Stimulated activated naive B cell treated with anti-CD40 and anti-IgM and Interleukin-4, amounts not matched to agents 10 μg/mL and 1 μg/mL and 100 μg/mL, for 72 hours (primary cell): Measurements from ENCODE around the gene TBXAS1.

Experiments
- ATAC-seq, 2 donors: fragments of 150-1000 bp; cut with Tn5 transposase; replicated peaks; 2 replicates each; pipeline ENCODE4 v1.10.0; 2021; ENCODE audit warnings: moderate library complexity in 1 of 2
- DNase-seq: peaks from one replicate; pipeline ENCODE4 v3.0.0; 2021
- H3K27ac Mint-ChIP-seq: one replicate; pipeline ENCODE4 v1.8.0; 2022; ENCODE audit warnings: mild to moderate bottlenecking, mixed read lengths
- H3K27me3 Mint-ChIP-seq, 2 donors: one replicate each; pipeline ENCODE4 v1.8.0; 2022; ENCODE audit warnings: mixed read lengths in 2 of 2
- H3K36me3 Mint-ChIP-seq, 2 donors: one replicate each; pipeline ENCODE4 v1.8.0; 2022; ENCODE audit warnings: mixed read lengths in 2 of 2, mild to moderate bottlenecking in 1 of 2
- H3K4me1 Mint-ChIP-seq, 2 donors: one replicate each; pipeline ENCODE4 v1.8.0; 2022; ENCODE audit warnings: mixed read lengths in 2 of 2, mild to moderate bottlenecking in 1 of 2
- H3K4me3 Mint-ChIP-seq, 2 donors: one replicate each; pipeline ENCODE4 v1.8.0; 2022; ENCODE audit warnings: mild to moderate bottlenecking in 2 of 2, mixed read lengths in 2 of 2, moderate library complexity in 1 of 2
- H3K9me3 Mint-ChIP-seq, 2 donors: one replicate each; pipeline ENCODE4 v1.8.0; 2022; ENCODE audit warnings: mixed read lengths in 2 of 2, mild to moderate bottlenecking in 1 of 2

The TBXAS1 gene

DNA sequence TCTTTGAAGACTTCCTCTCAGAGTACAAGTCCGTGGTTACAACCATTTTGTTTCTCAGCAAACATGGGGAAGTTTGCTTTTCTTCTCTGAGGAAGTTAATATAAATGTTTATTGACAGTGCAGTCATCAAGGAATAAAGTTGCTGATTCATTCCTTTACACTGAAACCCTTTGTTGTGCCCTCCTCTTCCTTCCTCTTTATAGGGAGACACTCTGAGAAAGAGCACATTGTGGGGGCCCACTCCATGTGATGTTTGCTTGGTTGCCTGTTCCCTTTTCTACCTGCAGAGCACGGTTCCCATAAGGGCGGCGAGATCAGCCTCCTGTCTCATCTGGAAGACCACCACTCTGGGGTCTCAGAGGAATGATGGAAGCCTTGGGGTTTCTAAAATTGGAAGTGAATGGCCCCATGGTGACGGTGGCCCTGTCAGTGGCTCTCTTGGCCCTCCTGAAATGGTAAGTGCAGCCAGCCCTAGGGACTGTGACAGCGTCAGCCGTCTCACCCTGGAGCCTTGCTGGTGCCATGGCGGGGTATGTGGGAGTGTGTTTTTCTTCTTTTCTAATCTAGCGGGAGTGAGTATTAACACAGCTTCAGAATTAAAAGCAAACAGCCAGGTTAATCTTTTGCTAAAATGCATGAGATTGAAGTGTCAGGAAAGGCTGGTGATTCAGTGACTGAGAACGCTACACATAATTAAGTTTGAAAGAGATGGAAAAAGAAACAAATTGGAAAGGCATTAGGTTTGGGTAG lies at the start of gene TBXAS1:
Gene TBXAS1 (plus strand): TSS at position 240 of the 750 bp plus-strand sequence. CDS start 127 bp downstream, at position 367.
- Mint-ChIP-seq H3K4me3 (peak within 1 kb of the TSS; percentile 71 to 81), H3K4me1 (peaks cover 18 to 35% of the 10 kb centered on the region in 2 donors), H3K9me3 (peaks cover 2 to 5% of the 10 kb centered on the region in 2 donors), H3K27me3 (peaks cover 0 to 4% of the 10 kb centered on the region in 2 donors), H3K36me3 (peaks cover 6 to 11% of the 10 kb centered on the region in 2 donors), H3K27ac (peak within 1 kb of the TSS; percentile 93)
- ATAC-seq: peak; percentile 84 to 86
- DNase-seq: peak; percentile 22

DNA sequence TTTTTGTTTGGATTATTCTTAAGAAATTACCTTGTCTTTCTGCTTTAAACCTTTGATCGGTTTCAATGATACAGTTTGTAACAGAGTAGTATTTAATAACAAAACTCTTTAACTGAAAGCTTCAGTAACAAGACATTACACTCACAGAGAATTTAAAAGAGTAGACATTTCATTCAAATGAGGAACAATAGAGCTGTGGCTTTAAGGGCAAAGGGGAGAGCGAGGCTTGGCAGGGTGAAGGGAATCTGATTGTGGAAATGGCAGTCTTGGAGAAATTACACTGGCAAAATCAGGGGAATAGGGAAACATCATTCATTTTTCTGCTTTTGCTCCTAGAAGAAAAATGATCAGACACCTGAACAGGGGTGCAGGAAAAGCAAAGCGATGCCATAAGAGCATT lies 46.1 kb upstream of the TBXAS1 start:
- no peak for ATAC-seq

DNA sequence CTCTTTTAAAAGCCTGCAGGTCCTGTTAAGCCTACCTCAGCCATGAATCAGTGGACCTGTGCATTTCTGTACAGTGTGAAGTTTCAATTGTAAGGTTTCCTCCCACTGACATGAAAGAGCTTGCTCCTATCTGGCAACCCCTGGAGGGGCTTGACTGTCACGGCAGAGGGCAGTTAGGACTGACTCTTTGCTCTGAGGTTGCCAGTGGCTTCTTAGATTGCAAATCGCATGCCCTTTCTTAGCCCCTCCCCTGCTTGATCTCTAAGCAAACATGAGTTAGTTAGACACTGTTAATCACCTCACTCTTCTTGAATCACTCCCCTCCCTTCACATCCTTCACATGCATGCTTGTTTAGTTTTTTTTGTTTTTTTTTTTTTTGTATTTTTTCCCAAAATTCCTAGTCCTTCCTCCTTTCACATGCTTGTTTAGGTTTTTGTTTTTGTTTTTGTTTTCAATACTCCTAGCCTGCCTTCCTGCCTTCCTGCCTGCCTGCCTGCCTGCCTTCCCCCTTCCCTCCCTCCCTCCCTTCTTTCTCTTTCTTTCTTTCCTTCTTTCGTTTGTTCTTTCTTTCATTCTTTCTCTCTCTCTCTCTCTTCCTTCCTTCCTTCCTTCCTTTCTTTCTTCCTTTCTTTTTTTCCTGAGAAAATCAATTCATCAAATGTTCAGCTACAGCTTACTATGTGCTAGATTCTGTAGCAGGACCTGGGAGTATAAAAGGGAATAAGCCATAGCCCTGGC lies 45.2 kb upstream of the TBXAS1 start:
- Mint-ChIP-seq H3K9me3 (no peaks in the 10 kb centered on the region), H3K27ac (no peak overlapping the region), H3K4me3 (no peak overlapping the region), H3K36me3 (peaks cover 0 to 4% of the 10 kb centered on the region in 2 donors), H3K27me3 (peaks cover 15 to 23% of the 10 kb centered on the region in 2 donors), H3K4me1 (peaks cover 7 to 10% of the 10 kb centered on the region in 2 donors)
- ATAC-seq: peak in 1 of 2 donors; percentile 22
- DNase-seq: no peak

More for the DNA sequence above, 46.1 kb upstream of the TBXAS1 start:
- H3K4me3 Mint-ChIP-seq: no peak overlapping the region
- no peak overlapping the region for H3K27ac Mint-ChIP-seq
- H3K4me1 Mint-ChIP-seq: peaks cover 11 to 16% of the 10 kb centered on the region in 2 donors
- peaks cover 0 to 4% of the 10 kb centered on the region in 2 donors for H3K36me3 Mint-ChIP-seq
- H3K27me3 Mint-ChIP-seq: peaks cover 15 to 28% of the 10 kb centered on the region in 2 donors
- no peak for DNase-seq
- no peaks in the 10 kb centered on the region for H3K9me3 Mint-ChIP-seq

DNA sequence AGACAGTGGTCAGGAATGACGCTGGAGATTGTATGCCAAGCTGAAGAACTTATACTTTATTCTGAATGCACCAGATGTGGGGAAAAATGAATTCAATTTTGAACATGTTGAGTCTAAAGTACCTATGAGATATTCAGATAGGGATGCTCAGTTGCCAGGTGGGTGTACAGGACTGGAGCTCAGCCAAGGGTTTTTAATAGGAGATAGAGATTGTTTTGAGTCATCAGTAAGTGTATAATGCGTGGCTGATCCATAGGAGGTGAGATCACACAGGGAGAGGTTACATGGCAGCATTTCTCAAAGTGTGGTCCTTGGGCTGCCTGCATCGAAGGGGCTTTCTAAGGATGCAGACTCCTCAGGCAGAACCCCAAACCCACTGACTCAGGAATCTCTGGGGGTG lies 44.4 kb upstream of the TBXAS1 start:
- Mint-ChIP-seq H3K27me3 (peaks cover 8 to 15% of the 10 kb centered on the region in 2 donors), H3K4me1 (peaks cover 2% of the 10 kb centered on the region in 2 donors), H3K4me3 (no peak overlapping the region), H3K27ac (no peak overlapping the region), H3K36me3 (peaks cover 2 to 4% of the 10 kb centered on the region in 2 donors), H3K9me3 (no peaks in the 10 kb centered on the region)
- no peak for DNase-seq
- ATAC-seq: no peak

DNA sequence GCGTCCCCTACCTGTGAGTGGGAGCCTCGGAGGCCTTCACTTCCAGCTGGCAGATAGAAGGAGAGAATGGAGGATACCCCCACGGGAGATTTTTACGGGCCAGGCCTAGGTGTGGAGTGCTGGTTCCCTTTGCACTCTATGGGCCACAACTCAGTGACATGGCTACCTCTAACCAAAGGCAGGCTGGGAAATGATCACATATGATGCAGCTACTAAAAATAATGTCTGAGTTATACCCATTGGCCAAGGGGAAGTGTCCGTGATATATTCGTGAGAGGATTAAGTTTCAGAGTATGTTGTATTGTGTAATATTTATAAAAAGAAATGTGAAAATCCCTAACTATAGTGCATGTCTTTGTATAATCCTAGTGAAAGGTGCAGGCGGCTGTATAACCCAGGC lies 37.7 kb upstream of the TBXAS1 start:
- ATAC-seq: no peak
- no peak for DNase-seq
- Mint-ChIP-seq H3K36me3 (peaks cover 5 to 7% of the 10 kb centered on the region in 2 donors), H3K4me3 (no peak overlapping the region), H3K4me1 (no peaks in the 10 kb centered on the region), H3K9me3 (peaks cover 3 to 4% of the 10 kb centered on the region in 2 donors), H3K27ac (no peak overlapping the region), H3K27me3 (no peaks in the 10 kb centered on the region)

DNA sequence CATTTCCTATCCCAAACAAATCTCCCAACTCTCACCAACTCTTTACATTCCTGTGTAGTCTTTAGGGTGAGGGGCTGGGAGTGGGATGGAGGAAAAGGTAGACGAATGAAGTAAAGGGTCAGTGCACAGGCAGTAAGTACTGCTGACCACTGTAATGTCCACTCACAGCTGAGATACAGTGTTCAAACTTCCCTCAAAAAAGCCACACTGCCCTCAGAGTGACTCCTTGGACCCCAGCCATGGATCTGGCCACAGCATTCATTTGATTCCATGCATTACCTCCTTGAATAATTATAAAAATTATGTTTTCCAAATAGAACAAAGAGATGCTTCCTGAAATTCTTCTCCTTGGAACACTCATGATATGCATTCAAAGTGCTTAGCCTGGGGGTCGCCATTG lies 31.5 kb upstream of the TBXAS1 start:
- Mint-ChIP-seq H3K4me3 (no peak overlapping the region), H3K4me1 (peaks cover 16 to 24% of the 10 kb centered on the region in 2 donors), H3K27ac (no peak overlapping the region), H3K27me3 (peaks cover 5 to 6% of the 10 kb centered on the region in 2 donors), H3K36me3 (peaks cover 7 to 10% of the 10 kb centered on the region in 2 donors), H3K9me3 (peaks cover 6 to 7% of the 10 kb centered on the region in 2 donors)
- ATAC-seq: no peak
- DNase-seq: no peak

DNA sequence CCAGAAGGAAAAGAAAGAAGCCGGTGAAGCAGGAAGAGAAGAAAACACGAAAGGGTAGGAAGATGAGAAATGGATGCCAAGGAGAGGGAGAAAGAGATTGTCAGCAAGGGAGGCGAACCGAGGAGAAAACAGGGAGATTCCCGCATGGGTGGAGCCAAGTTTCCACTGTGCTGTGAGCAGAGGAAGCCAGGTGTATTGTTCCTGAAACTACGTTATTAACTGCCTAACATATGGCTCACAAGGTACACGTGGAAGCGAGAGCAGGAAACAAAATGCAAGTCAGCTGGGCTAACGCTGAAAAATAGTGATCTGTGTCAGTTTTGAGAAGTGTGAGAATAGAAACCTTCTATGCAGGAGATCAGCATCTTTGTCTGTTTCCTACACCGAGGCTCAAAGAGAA lies 30.8 kb upstream of the TBXAS1 start:
- peak; percentile 45 to 63 for ATAC-seq
- DNase-seq: no peak
- Mint-ChIP-seq H3K4me1 (peaks cover 19 to 24% of the 10 kb centered on the region in 2 donors), H3K27ac (peak overlapping the region; percentile 75), H3K9me3 (peaks cover 12 to 13% of the 10 kb centered on the region in 2 donors), H3K27me3 (peaks cover 5 to 8% of the 10 kb centered on the region in 2 donors), H3K4me3 (no peak overlapping the region), H3K36me3 (peaks cover 12 to 16% of the 10 kb centered on the region in 2 donors)

DNA sequence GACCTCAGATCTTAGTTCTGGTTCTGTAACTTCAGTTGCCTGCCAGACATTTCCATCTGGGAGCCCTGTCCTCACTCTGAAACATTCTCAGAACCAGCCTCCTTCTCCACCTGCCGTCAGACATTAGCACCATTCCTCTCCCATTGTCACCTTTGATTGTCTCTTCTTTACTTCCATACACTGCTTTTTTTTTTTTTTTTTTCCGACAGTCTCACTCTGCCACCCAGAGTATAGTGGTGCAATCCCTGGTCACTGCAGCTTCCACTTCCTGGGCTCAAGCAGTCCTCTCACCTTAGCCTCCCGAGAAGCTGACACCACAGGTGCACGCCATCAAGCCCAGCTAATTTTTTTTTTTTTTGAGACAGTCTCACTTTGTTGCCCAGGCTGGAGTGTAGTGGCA lies 30.2 kb upstream of the TBXAS1 start:
- Mint-ChIP-seq H3K36me3 (peaks cover 12 to 17% of the 10 kb centered on the region in 2 donors), H3K27ac (no peak overlapping the region), H3K4me3 (no peak overlapping the region), H3K9me3 (peaks cover 12 to 14% of the 10 kb centered on the region in 2 donors), H3K4me1 (peaks cover 19 to 24% of the 10 kb centered on the region in 2 donors), H3K27me3 (peaks cover 5 to 8% of the 10 kb centered on the region in 2 donors)
- DNase-seq (no peak), ATAC-seq (no peak)

DNA sequence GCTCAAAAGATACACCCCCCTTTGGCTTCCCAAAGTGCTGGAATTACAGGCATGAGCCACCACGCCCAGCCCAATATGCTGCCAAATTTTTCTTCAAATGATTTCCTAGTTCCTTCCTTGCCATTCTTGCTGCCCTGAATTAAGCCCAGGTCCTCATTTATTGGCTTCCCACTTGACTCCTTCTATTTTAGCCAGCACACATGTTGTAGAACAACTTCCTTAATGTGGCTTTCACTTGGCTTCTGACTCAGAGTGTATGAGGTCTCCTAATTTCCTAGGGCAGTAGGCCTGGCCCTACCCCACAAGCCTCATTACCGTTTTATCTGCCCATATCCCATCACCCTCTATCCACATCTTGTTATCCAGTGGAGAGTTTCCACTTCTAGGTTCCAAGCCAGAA lies 29.5 kb upstream of the TBXAS1 start:
- ATAC-seq: peak; percentile 87 to 93
- Mint-ChIP-seq H3K4me1 (peaks cover 19 to 24% of the 10 kb centered on the region in 2 donors), H3K9me3 (peaks cover 14 to 15% of the 10 kb centered on the region in 2 donors), H3K36me3 (peaks cover 12 to 21% of the 10 kb centered on the region in 2 donors), H3K27ac (peak overlapping the region; percentile 26), H3K27me3 (peaks cover 5 to 8% of the 10 kb centered on the region in 2 donors), H3K4me3 (no peak overlapping the region)
- no peak for DNase-seq

DNA sequence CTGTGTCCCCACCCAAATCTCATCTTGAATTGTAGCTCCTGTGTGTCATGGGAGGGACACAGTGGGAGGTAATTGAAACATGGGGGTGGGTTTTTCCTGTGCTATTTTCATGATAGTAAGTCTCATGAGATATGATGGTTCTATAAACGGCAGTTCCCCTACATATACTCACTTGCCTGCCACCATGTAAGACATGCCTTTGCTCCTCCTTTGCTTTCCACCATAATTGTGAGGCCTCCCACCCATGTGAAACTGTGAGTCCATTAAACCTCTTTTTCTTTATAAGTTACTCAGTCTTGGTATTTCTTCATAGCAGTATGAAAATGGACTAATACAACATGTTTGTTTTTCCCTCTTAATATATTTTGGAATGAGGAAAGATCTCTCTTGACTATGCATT lies 24.5 kb upstream of the TBXAS1 start:
- H3K9me3 Mint-ChIP-seq: peaks cover 15 to 16% of the 10 kb centered on the region in 2 donors
- no peak overlapping the region for H3K4me3 Mint-ChIP-seq
- H3K4me1 Mint-ChIP-seq: peaks cover 6 to 9% of the 10 kb centered on the region in 2 donors
- peaks cover 10 to 12% of the 10 kb centered on the region in 2 donors for H3K27me3 Mint-ChIP-seq
- H3K27ac Mint-ChIP-seq: no peak overlapping the region
- peaks cover 10 to 23% of the 10 kb centered on the region in 2 donors for H3K36me3 Mint-ChIP-seq
- DNase-seq (no peak), ATAC-seq (no peak)

DNA sequence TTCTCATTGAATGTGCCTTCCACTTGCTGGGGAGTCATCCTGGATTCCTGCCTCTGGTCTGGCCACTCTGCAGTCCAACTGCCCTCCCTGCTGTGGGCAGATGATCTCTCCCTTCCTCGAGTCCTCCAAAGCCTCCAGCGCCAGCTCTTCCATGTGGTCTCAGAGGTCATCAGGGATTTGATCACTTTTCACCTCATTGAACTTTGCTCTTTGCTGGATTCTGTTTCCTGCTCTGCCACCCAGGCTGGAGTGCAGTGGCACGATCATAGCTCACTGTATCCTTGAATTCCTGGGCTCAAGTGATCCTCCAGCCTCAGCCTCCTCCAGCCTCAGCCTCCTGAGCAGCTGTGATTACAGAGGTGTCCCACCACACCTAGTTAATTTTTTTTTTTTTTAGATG lies 22.1 kb upstream of the TBXAS1 start:
- Mint-ChIP-seq H3K27me3 (peaks cover 7 to 10% of the 10 kb centered on the region in 2 donors), H3K4me1 (peaks cover 0 to 4% of the 10 kb centered on the region in 2 donors), H3K27ac (no peak overlapping the region), H3K9me3 (peaks cover 15 to 16% of the 10 kb centered on the region in 2 donors), H3K36me3 (peaks cover 10 to 23% of the 10 kb centered on the region in 2 donors), H3K4me3 (no peak overlapping the region)
- ATAC-seq (no peak), DNase-seq (no peak)

DNA sequence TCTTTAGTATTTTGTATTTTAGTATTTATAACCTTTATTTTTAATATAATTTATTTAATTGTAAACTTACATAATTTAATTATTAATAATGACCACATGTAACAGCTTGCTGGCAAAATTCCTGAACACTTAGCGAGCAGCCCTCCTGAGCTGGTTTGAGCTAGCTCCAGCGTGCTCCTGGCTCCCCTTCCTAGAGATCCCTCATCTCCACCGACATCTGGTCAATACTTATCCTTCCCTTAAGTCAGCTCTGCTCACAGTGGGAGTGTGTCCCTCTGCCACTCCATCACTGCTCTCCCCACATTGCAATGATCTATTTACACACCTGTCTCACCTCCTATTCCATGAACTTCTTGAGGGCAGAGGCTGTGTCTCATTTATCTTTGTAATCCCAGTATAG lies 20.6 kb upstream of the TBXAS1 start:
- peaks cover 0 to 2% of the 10 kb centered on the region in 2 donors for H3K4me1 Mint-ChIP-seq
- ATAC-seq (no peak), DNase-seq (no peak)
- H3K27me3 Mint-ChIP-seq: peaks cover 6 to 7% of the 10 kb centered on the region in 2 donors
- H3K9me3 Mint-ChIP-seq: peaks cover 5 to 7% of the 10 kb centered on the region in 2 donors
- no peak overlapping the region for H3K4me3 Mint-ChIP-seq
- no peak overlapping the region for H3K27ac Mint-ChIP-seq
- peaks cover 1 to 13% of the 10 kb centered on the region in 2 donors for H3K36me3 Mint-ChIP-seq

DNA sequence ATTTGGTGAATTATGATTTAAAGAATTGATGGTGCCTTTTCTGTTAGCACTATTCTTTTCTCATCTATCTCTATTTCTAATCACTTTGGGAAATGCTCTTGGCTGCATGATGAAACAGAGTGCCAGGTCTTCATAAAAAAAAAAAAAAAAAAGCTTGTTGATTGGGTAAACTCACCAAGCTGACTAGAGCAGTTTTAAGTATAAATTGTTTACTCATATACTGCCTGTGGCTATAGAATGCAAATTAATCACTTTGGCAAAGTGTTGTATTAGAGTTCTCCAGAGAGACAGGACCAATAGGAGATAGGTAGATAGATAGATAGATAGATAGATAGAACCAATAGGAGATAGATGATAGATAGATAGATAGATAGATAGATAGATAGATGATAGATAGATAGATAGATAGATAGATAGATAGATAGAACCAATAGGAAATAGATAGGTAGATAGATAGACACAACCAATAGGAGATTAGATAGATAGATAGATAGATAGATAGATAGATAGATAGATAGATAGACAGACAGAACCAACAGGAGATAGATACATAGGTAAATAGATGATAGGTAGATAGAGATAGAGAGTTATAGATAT lies 20.1 kb upstream of the TBXAS1 start:
- no peak overlapping the region for H3K27ac Mint-ChIP-seq
- H3K4me3 Mint-ChIP-seq: no peak overlapping the region
- DNase-seq (no peak), ATAC-seq (no peak)
- H3K9me3 Mint-ChIP-seq: peaks cover 5 to 7% of the 10 kb centered on the region in 2 donors
- peaks cover 0 to 2% of the 10 kb centered on the region in 2 donors for H3K4me1 Mint-ChIP-seq
- H3K36me3 Mint-ChIP-seq: peaks cover 1 to 13% of the 10 kb centered on the region in 2 donors
- peaks cover 6 to 7% of the 10 kb centered on the region in 2 donors for H3K27me3 Mint-ChIP-seq

DNA sequence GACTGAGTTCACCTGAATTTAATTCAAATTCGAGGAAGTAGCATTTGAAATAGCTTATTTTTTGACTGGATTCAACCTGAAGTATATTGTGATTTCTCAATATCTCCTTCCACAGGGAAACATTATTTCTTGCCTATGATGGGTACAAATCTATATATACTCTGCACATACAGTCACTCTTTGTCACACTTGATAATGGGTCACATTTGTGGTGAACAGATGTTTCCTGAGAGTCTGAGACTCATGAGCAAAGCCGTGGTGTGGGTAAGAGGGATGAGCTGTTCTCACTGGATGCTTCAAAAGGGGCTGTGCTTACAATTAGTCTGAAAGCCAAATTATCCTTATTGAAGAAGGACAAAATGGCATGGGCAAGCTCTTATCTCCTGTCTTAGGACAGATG lies 18.0 kb upstream of the TBXAS1 start:
- peaks cover 0 to 2% of the 10 kb centered on the region in 2 donors for H3K4me1 Mint-ChIP-seq
- ATAC-seq: peak in 1 of 2 donors; percentile 31
- peaks cover 1 to 10% of the 10 kb centered on the region in 2 donors for H3K36me3 Mint-ChIP-seq
- H3K27ac Mint-ChIP-seq: no peak overlapping the region
- peaks cover 5% of the 10 kb centered on the region in 2 donors for H3K9me3 Mint-ChIP-seq
- DNase-seq: no peak
- peaks cover 6 to 7% of the 10 kb centered on the region in 2 donors for H3K27me3 Mint-ChIP-seq
- H3K4me3 Mint-ChIP-seq: no peak overlapping the region
